ENCODE measurements around the gene MIER1.

Gene MIER1

GRCh38 chr1:67004176-67004575, 79.4 kb downstream of the MIER1 start:
- H3K27ac ChIP-seq: no peak overlapping the region
- DNase-seq (ENCODE audit: low spot score): no peak
- no peak for TF ChIP-seq CTCF (IDR thresholded peaks at IDR 0.05)
- no peak overlapping the region for H3K4me3 ChIP-seq

DNA sequence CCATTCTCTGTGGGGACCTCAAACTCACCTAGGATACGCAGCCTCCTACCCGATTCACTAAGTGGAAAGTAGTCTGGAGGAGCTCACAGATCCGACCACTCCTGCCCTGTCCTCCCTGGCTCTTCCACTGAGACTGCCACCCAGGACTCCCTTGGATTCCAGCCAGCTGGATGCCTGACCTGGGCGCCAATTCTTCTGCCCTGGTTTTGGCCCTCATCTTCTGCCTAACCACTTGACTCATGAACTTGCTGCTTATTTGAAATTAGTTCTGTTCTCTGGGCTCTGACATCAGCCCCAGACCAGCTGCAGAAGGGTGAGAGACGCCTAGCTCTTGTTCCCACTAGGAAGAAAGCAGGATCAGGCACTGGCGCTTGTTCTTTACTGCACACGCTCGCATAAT, 80.3 kb downstream of the MIER1 start:
- DNase-seq (ENCODE audit: low spot score): no peak
- H3K4me3 ChIP-seq: no peak overlapping the region
- H3K27ac ChIP-seq: no peak overlapping the region
- TF ChIP-seq CTCF (IDR thresholded peaks at IDR 0.05): no peak

- Histone ChIP-seq H3K4me3 (no peak overlapping the region), H3K27ac (no peak overlapping the region)
- TF ChIP-seq CTCF (IDR thresholded peaks at IDR 0.05): no peak
- DNase-seq (ENCODE audit: low spot score): no peak
Measured at GRCh38 chr1:67009792-67010191, 85.0 kb downstream of the MIER1 start.

- Histone ChIP-seq H3K27ac (no peak overlapping the region), H3K4me3 (no peak overlapping the region)
- TF ChIP-seq CTCF (IDR thresholded peaks at IDR 0.05): no peak
- DNase-seq (ENCODE audit: low spot score): no peak
Measured at GRCh38 chr1:67013573-67013972, 88.8 kb downstream of the MIER1 start.

DNA sequence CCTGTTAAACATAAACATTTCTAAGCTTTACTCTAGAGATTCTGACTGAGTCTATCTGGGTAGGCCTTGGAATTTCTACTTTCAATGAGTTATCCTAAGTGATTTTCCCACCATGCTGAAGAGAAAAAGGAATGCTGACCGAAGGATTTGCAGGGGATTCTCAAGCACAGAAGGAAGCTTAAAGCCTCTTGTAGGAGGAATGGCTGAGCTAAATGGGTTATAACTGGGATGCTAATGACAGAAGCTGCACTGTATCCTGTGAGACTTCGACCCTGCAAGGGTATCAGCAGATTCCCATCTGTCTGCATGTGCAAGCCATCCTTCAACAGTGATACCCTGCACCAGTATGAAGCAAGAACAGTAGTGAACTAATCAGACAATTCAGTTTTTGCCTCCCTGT, 93.8 kb downstream of the MIER1 start:
- H3K4me3 ChIP-seq: no peak overlapping the region
- no peak for TF ChIP-seq CTCF (IDR thresholded peaks at IDR 0.05)
- DNase-seq (ENCODE audit: low spot score): no peak
- peak overlapping the region; percentile 72 to 91 for H3K27ac ChIP-seq

- H3K27ac ChIP-seq: peak overlapping the region; percentile 72 to 91
- no peak for TF ChIP-seq CTCF (IDR thresholded peaks at IDR 0.05)
- no peak for DNase-seq (ENCODE audit: low spot score)
- H3K4me3 ChIP-seq: no peak overlapping the region
Measured at GRCh38 chr1:67019121-67019520, 94.3 kb downstream of the MIER1 start.

GRCh38 chr1:67019600-67020136, 94.9 kb downstream of the MIER1 start:
- no peak for DNase-seq (ENCODE audit: low spot score)
- no peak for TF ChIP-seq CTCF (IDR thresholded peaks at IDR 0.05)
- H3K27ac ChIP-seq: peak overlapping the region; percentile 72 to 91
- no peak overlapping the region for H3K4me3 ChIP-seq
